HepG2 (cell line): ENCODE data around the gene GDAP1L1. TPM values are rescaled to one million over a fixed set of nuclear protein-coding genes. Genes with fewer than 3 reads are reported as not detected.

Experiments
- BHLHE40 ChIP-seq: IDR thresholded peaks from 2 replicates; pipeline ENCODE4 v1.6.1; 2011; ENCODE audit warnings: low read length, improper control_type of control experiment
- CCDC6 ChIP-seq: sonication (generic); formaldehyde crosslinking; IDR thresholded peaks from 2 replicates; pipeline ENCODE4 v1.8.1; 2022; ENCODE audit warnings: mild to moderate bottlenecking, missing genetic modification reagents, moderate library complexity
- FOXC1 ChIP-seq: sonication (generic); formaldehyde crosslinking; IDR thresholded peaks from 2 replicates; pipeline ENCODE4 v1.8.0; 2022; ENCODE audit warnings: mild to moderate bottlenecking, missing genetic modification reagents, borderline replicate concordance
- KAT7 ChIP-seq: IDR thresholded peaks from 2 replicates; pipeline ENCODE4 v1.6.1; 2018; ENCODE audit warnings: borderline replicate concordance, missing compliant biosample characterization
- LBX2 ChIP-seq: sonication (generic); formaldehyde crosslinking; IDR thresholded peaks from 2 replicates; pipeline ENCODE4 v1.5.0; 2020; ENCODE audit warnings: missing genetic modification reagents, mild to moderate bottlenecking, borderline replicate concordance
- MNT ChIP-seq: fragments of 450-650 bp; IDR thresholded peaks from 2 replicates; pipeline ENCODE4 v1.6.1; 2016
- PAWR ChIP-seq: sonication (generic); formaldehyde crosslinking; IDR thresholded peaks from 2 replicates; pipeline ENCODE4 v1.4.0; 2020; ENCODE audit warnings: missing genetic modification reagents, mild to moderate bottlenecking, borderline replicate concordance
- PHB2 ChIP-seq: fragments of 450-650 bp; IDR thresholded peaks from 2 replicates; pipeline ENCODE4 v1.6.1; 2018; ENCODE audit not compliant: partially characterized antibody
- PLRG1 ChIP-seq: fragments of 450-650 bp; conservative IDR thresholded peaks from 2 replicates; pipeline ENCODE4 v1.6.1; 2016
- ZBTB14 ChIP-seq: sonication (generic); formaldehyde crosslinking; IDR thresholded peaks from 2 replicates; pipeline ENCODE4 v1.4.0; 2020; ENCODE audit warnings: missing genetic modification reagents
- ZFP82 ChIP-seq: sonication (generic); formaldehyde crosslinking; IDR thresholded peaks from 2 replicates; pipeline ENCODE4 v1.5.1; 2020; ENCODE audit warnings: mild to moderate bottlenecking, missing genetic modification reagents, borderline replicate concordance
- ZIK1 ChIP-seq: sonication (generic); formaldehyde crosslinking; IDR thresholded peaks from 2 replicates; pipeline ENCODE4 v1.5.0; 2020; ENCODE audit warnings: mild to moderate bottlenecking, low read depth, missing genetic modification reagents, borderline replicate concordance
- ZNF230 ChIP-seq: sonication (generic); formaldehyde crosslinking; IDR thresholded peaks from 2 replicates; pipeline ENCODE4 v1.4.0; 2020; ENCODE audit warnings: mild to moderate bottlenecking, missing genetic modification reagents
- ZNF546 ChIP-seq: sonication (generic); formaldehyde crosslinking; conservative IDR thresholded peaks from 2 replicates; pipeline ENCODE4 v1.8.1; 2023; ENCODE audit warnings: mild to moderate bottlenecking, missing genetic modification reagents
- ZNF615 ChIP-seq: sonication (generic); formaldehyde crosslinking; IDR thresholded peaks from 2 replicates; pipeline ENCODE4 v1.5.0; 2020; ENCODE audit warnings: mild to moderate bottlenecking, missing genetic modification reagents, borderline replicate concordance
- ZNF629 ChIP-seq: sonication (generic); formaldehyde crosslinking; conservative IDR thresholded peaks from 2 replicates; pipeline ENCODE4 v1.5.0; 2020; ENCODE audit warnings: missing genetic modification reagents
- ZNF850 ChIP-seq: sonication (generic); formaldehyde crosslinking; conservative IDR thresholded peaks from 2 replicates; pipeline ENCODE4 v1.9.0; 2021; ENCODE audit warnings: mild to moderate bottlenecking, missing genetic modification reagents
- polyA plus RNA-seq, 8 experiments: library from polyadenylated mRNA; depleted of rRNA in 3 of 8; stranded (reverse) in 7 of 8; unstranded in 1 of 8; fragments of >200 nt; fragmentation: Illumina TruSeq in 4 of 8; extraction: Trizol in 4 of 8; gene quantifications; 2 replicates each; pipeline versions ENCODE4 v1.2.1 to v1.2.3, GENCODE V29; 2011 to 2016; ENCODE audit warnings: low read depth in 4 of 8, missing spikeins in 1 of 8, mixed read lengths in 1 of 8; ENCODE audit not compliant: insufficient read depth in 1 of 8
- total RNA-seq, 5 experiments: library from RNA; depleted of rRNA; stranded (reverse); fragments of >200 nt; fragmentation: Illumina TruSeq; extraction: Trizol; gene quantifications; 2 replicates each; pipeline ENCODE4 v1.2.3, GENCODE V29; 2016; ENCODE audit warnings: low read depth in 1 of 5
- TF ChIP-seq, protein P1 (sequence below): sonication (generic); formaldehyde crosslinking; IDR thresholded peaks from 2 replicates; pipeline ENCODE4 v1.8.0; 2022; ENCODE audit warnings: mild to moderate bottlenecking, missing genetic modification reagents
- TF ChIP-seq, protein P2 (sequence below): sonication (generic); formaldehyde crosslinking; IDR thresholded peaks from 2 replicates; pipeline ENCODE4 v1.4.0; 2020; ENCODE audit warnings: missing genetic modification reagents, borderline replicate concordance

The GDAP1L1 gene
- total and polyA plus RNA-seq, 2 of the 13 experiments (the other 11 are each of a cell fraction or from before 2014, with no cell fraction given): 0.04 TPM; not detected in 1

DNA sequence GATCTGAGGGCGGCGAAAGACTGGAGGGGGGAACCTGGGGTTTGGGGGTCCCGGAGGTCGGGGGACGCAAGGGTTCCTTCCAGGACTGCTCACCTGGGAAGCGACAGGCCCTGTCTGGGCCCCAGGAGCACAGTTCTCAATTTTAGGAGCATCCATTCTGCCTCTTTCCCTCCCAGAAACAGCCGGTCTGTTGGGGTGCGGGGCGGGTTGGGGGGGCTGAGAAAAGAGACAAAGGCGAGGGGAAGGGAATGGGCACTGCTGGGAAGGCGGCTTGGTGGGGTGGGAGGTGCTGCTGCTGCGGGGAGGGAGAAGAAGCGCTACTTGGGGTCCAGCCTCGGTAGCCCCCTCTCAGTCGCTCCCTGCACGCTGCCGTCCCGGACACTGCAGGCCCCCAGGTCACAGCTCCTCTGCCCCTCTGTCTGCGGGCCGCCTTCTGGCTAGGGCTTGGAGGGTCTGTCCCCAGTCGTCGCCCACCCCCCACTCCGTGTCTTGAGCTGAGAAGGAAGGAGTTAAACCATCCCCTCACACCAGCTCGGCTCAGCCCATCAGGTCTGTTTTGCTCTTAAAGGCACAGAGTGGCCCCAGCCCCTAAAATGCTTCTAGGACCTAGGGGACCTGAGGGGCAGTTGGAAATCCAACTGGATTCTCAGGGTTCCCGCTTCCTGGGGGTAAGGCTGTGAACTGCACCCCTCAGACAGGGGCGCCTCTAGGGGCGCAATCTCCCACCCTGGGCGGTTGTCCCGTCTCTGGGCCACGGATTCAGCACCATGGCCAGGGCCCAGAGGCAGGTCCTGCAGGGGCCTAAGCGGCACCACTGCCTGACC lies 690 bp downstream of the GDAP1L1 start (continued):
- TF ChIP-seq ZNF546 (CRISPR knock-in tag) (peak; percentile 97), ZNF850 (CRISPR knock-in tag) (no peak), ZNF615 (CRISPR knock-in tag) (peak; percentile 99), CCDC6 (CRISPR knock-in tag) (peak; percentile 99), LBX2 (CRISPR knock-in tag) (peak; percentile 97; the same call in 1 of the 2 replicates), ZBTB14 (CRISPR knock-in tag) (no peak; the same call in none of the 2 replicates), PAWR (CRISPR knock-in tag) (peak; percentile 93; the same call in 1 of the 2 replicates), PLRG1 (no peak), MNT (no peak), PHB2 (no peak), BHLHE40 (no peak), FOXC1 (CRISPR knock-in tag) (peak; percentile 95), ZNF230 (peak; percentile 99), ZFP82 (peak; percentile 77; the same call in 1 of the 2 replicates), KAT7 (CRISPR knock-in tag) (no peak), ZIK1 (CRISPR knock-in tag) (peak; percentile 98), ZNF629 (peak; percentile 59)
- TF ChIP-seq, protein P1, sequence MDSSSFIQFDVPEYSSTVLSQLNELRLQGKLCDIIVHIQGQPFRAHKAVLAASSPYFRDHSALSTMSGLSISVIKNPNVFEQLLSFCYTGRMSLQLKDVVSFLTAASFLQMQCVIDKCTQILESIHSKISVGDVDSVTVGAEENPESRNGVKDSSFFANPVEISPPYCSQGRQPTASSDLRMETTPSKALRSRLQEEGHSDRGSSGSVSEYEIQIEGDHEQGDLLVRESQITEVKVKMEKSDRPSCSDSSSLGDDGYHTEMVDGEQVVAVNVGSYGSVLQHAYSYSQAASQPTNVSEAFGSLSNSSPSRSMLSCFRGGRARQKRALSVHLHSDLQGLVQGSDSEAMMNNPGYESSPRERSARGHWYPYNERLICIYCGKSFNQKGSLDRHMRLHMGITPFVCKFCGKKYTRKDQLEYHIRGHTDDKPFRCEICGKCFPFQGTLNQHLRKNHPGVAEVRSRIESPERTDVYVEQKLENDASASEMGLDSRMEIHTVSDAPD (CRISPR knock-in tag): no peak
- TF ChIP-seq, protein P2, sequence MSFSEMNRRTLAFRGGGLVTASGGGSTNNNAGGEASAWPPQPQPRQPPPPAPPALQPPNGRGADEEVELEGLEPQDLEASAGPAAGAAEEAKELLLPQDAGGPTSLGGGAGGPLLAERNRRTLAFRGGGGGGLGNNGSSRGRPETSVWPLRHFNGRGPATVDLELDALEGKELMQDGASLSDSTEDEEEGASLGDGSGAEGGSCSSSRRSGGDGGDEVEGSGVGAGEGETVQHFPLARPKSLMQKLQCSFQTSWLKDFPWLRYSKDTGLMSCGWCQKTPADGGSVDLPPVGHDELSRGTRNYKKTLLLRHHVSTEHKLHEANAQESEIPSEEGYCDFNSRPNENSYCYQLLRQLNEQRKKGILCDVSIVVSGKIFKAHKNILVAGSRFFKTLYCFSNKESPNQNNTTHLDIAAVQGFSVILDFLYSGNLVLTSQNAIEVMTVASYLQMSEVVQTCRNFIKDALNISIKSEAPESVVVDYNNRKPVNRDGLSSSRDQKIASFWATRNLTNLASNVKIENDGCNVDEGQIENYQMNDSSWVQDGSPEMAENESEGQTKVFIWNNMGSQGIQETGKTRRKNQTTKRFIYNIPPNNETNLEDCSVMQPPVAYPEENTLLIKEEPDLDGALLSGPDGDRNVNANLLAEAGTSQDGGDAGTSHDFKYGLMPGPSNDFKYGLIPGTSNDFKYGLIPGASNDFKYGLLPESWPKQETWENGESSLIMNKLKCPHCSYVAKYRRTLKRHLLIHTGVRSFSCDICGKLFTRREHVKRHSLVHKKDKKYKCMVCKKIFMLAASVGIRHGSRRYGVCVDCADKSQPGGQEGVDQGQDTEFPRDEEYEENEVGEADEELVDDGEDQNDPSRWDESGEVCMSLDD (CRISPR knock-in tag): peak; percentile 99
